H9 (cell line): ENCODE results near the gene PITX3. TPM values are rescaled to one million over a fixed set of nuclear protein-coding genes. Genes with fewer than 3 reads are reported as not detected.
A peak's percentile ranks its signal among the peaks of the same experiment; 100 is the strongest.

Experiments used
- DNase-seq: peaks from one replicate; pipeline ENCODE4 v3.0.0-alpha.2; 2017
- H2AFZ ChIP-seq: one replicate; pipeline ENCODE4 v1.6.1; 2013; ENCODE audit warnings: mild to moderate bottlenecking, low read length, control low read depth, moderate library complexity
- H2AK5ac ChIP-seq: 2 replicates; pipeline ENCODE4 v1.6.1; 2013; ENCODE audit warnings: low read length, control low read depth, mixed read lengths; ENCODE audit not compliant: insufficient read length
- H2BK120ac ChIP-seq: one replicate; pipeline ENCODE4 v1.6.1; 2013; ENCODE audit warnings: low read depth, mild to moderate bottlenecking, low read length, control low read depth, inconsistent platforms; ENCODE audit not compliant: poor library complexity, severe bottlenecking
- H2BK12ac ChIP-seq: 2 replicates; pipeline ENCODE4 v1.6.1; 2013; ENCODE audit warnings: low read length, control low read depth, mixed read lengths, low read depth; ENCODE audit not compliant: insufficient read length
- H2BK15ac ChIP-seq: 2 replicates; pipeline ENCODE4 v1.6.1; 2013; ENCODE audit warnings: low read depth, low read length, control low read depth
- H2BK20ac ChIP-seq: one replicate; pipeline ENCODE4 v1.6.1; 2013; ENCODE audit warnings: low read depth, mild to moderate bottlenecking, low read length, control low read depth, inconsistent platforms; ENCODE audit not compliant: poor library complexity, severe bottlenecking
- H2BK5ac ChIP-seq: 2 replicates; pipeline ENCODE4 v1.6.1; 2013; ENCODE audit warnings: low read length, control low read depth, mixed read lengths; ENCODE audit not compliant: insufficient read length
- H3K14ac ChIP-seq: 2 replicates; pipeline ENCODE4 v1.6.1; 2013; ENCODE audit warnings: low read length, control low read depth; ENCODE audit not compliant: insufficient read depth
- H3K18ac ChIP-seq: 2 replicates; pipeline ENCODE4 v1.6.1; 2013; ENCODE audit warnings: low read depth, mild to moderate bottlenecking, mixed read lengths, low read length, control low read depth; ENCODE audit not compliant: insufficient read length
- H3K23ac ChIP-seq: 2 replicates; pipeline ENCODE4 v1.6.1; 2013; ENCODE audit warnings: low read length, control low read depth, mixed read lengths, low read depth; ENCODE audit not compliant: insufficient read length
- H3K23me2 ChIP-seq: 2 replicates; pipeline ENCODE4 v1.6.1; 2013; ENCODE audit warnings: low read depth, mild to moderate bottlenecking, mixed read lengths, low read length, control low read depth; ENCODE audit not compliant: insufficient read length, poor library complexity, severe bottlenecking
- H3K27ac ChIP-seq: 2 replicates; pipeline ENCODE4 v1.5.1; 2013; ENCODE audit warnings: low read length, control low read depth, mixed read lengths, low read depth; ENCODE audit not compliant: insufficient read length
- H3K27me3 ChIP-seq: 2 replicates; pipeline ENCODE4 v1.6.1; 2013; ENCODE audit warnings: low read length, control low read depth, inconsistent platforms; ENCODE audit not compliant: insufficient read depth
- H3K4ac ChIP-seq: 2 replicates; pipeline ENCODE4 v1.6.1; 2013; ENCODE audit warnings: low read depth, mild to moderate bottlenecking, control low read depth, inconsistent platforms, low read length, moderate library complexity
- H3K4me1 ChIP-seq: 2 replicates; pipeline ENCODE4 v1.6.1; 2013; ENCODE audit warnings: low read length, control low read depth, inconsistent platforms; ENCODE audit not compliant: insufficient read depth
- H3K4me2 ChIP-seq: 2 replicates; pipeline ENCODE4 v1.6.1; 2013; ENCODE audit warnings: low read length, control low read depth, mixed read lengths; ENCODE audit not compliant: insufficient read length, insufficient read depth
- H3K56ac ChIP-seq: 2 replicates; pipeline ENCODE4 v1.6.1; 2013; ENCODE audit warnings: low read depth, mild to moderate bottlenecking, mixed read lengths, low read length, control low read depth; ENCODE audit not compliant: insufficient read length
- H3K79me1 ChIP-seq: 2 replicates; pipeline ENCODE4 v1.6.1; 2013; ENCODE audit warnings: low read depth, mild to moderate bottlenecking, moderate library complexity, low read length, control low read depth, inconsistent platforms; ENCODE audit not compliant: insufficient read depth, poor library complexity, severe bottlenecking
- H3K79me2 ChIP-seq: 2 replicates; pipeline ENCODE4 v1.6.1; 2013; ENCODE audit warnings: low read length, control low read depth, inconsistent platforms; ENCODE audit not compliant: insufficient read depth
- H3K9ac ChIP-seq: 2 replicates; pipeline ENCODE4 v1.6.1; 2013; ENCODE audit warnings: low read length, control low read depth, mixed read lengths; ENCODE audit not compliant: insufficient read length; ENCODE audit errors: extremely low read depth
- H3K9me3 ChIP-seq: one replicate; pipeline ENCODE4 v1.6.1; 2013; ENCODE audit warnings: low read depth, low read length, inconsistent platforms; ENCODE audit not compliant: control insufficient read depth
- H3T11ph ChIP-seq: one replicate; pipeline ENCODE4 v1.6.1; 2013; ENCODE audit warnings: mild to moderate bottlenecking, low read length, control low read depth, inconsistent platforms
- H4K20me1 ChIP-seq: one replicate; pipeline ENCODE4 v1.6.1; 2013; ENCODE audit not compliant: control insufficient read depth, insufficient read length, insufficient read depth
- H4K5ac ChIP-seq: 2 replicates; pipeline ENCODE4 v1.6.1; 2013; ENCODE audit warnings: low read depth, mild to moderate bottlenecking, mixed read lengths, low read length, control low read depth; ENCODE audit not compliant: insufficient read length
- H4K8ac ChIP-seq: replicated peaks from 2 replicates; pipeline ENCODE4 v1.6.1; 2013; ENCODE audit warnings: low read length, control low read depth, mixed read lengths, low read depth; ENCODE audit not compliant: insufficient read length
- H4K91ac ChIP-seq: 2 replicates; pipeline ENCODE4 v1.6.1; 2013; ENCODE audit warnings: low read depth, mild to moderate bottlenecking, moderate library complexity, mixed read lengths, low read length, control low read depth; ENCODE audit not compliant: insufficient read length
- H3K27ac Mint-ChIP-seq, 3 experiments: 2 replicates in 2 of 3; 3 replicates in 1 of 3; pipeline ENCODE4 v1.8.0; 2020 to 2021; ENCODE audit warnings: mixed read lengths in 3 of 3, mild to moderate bottlenecking in 1 of 3, moderate library complexity in 1 of 3
- H3K27me3 Mint-ChIP-seq: 2 replicates; pipeline ENCODE4 v1.8.0; 2021; ENCODE audit warnings: low read depth, mild to moderate bottlenecking, moderate library complexity, mixed read lengths
- H3K36me3 Mint-ChIP-seq, 3 experiments: 2 replicates in 2 of 3; 3 replicates in 1 of 3; pipeline ENCODE4 v1.8.0; 2020 to 2021; ENCODE audit warnings: low read depth in 3 of 3, mixed read lengths in 3 of 3; ENCODE audit not compliant: insufficient read depth in 1 of 3
- H3K4me1 Mint-ChIP-seq, 2 experiments: 2 replicates each; pipeline ENCODE4 v1.8.0; 2020; ENCODE audit warnings: mixed read lengths in 2 of 2
- H3K4me3 Mint-ChIP-seq, 2 experiments: 2 replicates in 1 of 2; 3 replicates in 1 of 2; pipeline ENCODE4 v1.8.0; 2020 to 2021; ENCODE audit warnings: mild to moderate bottlenecking in 2 of 2, mixed read lengths in 2 of 2, moderate library complexity in 1 of 2
- H3K9me3 Mint-ChIP-seq, 2 experiments: 2 replicates in 1 of 2; 3 replicates in 1 of 2; pipeline ENCODE4 v1.8.0; 2020; ENCODE audit warnings: mild to moderate bottlenecking in 2 of 2, mixed read lengths in 2 of 2, moderate library complexity in 1 of 2
- WGBS: extraction: QIAGEN DNeasy Blood & Tissue Kit; methylation state at CpG from one replicate; pipeline ENCODE4 v1.1.7; 2013; ENCODE audit warnings: missing lambda C conversion rate, low lambda C conversion rate, mixed read lengths; ENCODE audit not compliant: insufficient read length; ENCODE audit errors: extremely low coverage; 5-methylcytosine and 5-hydroxymethylcytosine counted together
- total RNA-seq: library from RNA; stranded (reverse); gene quantifications from 2 replicates; pipeline ENCODE4 v1.2.1, GENCODE V29; 2021
- TF ChIP-seq, protein P1 (sequence below): fragments of 200-600 bp; sonication (generic); conservative IDR thresholded peaks from 3 replicates; pipeline ENCODE4 v1.8.0; 2021; ENCODE audit warnings: antibody characterized with exemption, mild to moderate bottlenecking

PITX3 gene
- total RNA-seq, 1 experiment from 2014 or later = not detected

DNA sequence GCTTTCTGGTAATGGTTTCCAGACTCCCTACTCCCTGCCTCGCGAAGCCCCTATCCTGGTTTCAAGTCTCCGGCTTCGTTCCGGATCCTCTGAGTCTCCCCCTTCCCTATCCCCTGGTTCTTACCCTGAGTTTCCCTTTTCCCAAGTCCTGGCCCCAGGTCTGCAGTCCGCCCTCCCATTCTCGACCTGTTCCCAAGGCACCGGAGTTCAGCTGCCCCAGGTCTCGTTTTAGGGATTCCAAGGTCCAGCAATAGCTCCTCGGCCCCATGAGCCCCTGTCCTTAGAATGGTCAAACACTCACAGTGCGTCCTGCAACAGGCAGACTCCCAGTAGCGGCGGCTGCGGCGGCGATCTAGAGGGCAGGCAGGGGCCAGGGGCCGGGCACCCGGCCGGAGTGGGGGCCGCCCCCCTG is 274 bp downstream of the PITX3 start:
- Histone ChIP-seq H2BK15ac (no peak overlapping the region), H3K27me3 (peaks cover 55% of the 10 kb centered on the region), H3K14ac (no peak overlapping the region; the same call in 1 of the 2 replicates), H3K4me1 (no peaks in the 10 kb centered on the region), H3K9ac (no peak overlapping the region), H3K9me3 (no peaks in the 10 kb centered on the region), H4K91ac (no peak overlapping the region), H4K20me1 (no peaks in the 10 kb centered on the region), H3K23me2 (peaks cover 13% of the 10 kb centered on the region), H2BK20ac (no peak overlapping the region), H3K4ac (no peak overlapping the region), H2AK5ac (no peak overlapping the region), H3K79me1 (no peaks in the 10 kb centered on the region), H3K18ac (no peak overlapping the region), H3K79me2 (no peaks in the 10 kb centered on the region), H2BK12ac (no peak overlapping the region), H3T11ph (no peak overlapping the region), H4K8ac (no peak overlapping the region), H4K5ac (no peak overlapping the region), H3K4me2 (peak overlapping the region; percentile 82), H3K23ac (no peak overlapping the region), H3K56ac (no peak overlapping the region), H2AFZ (no peak overlapping the region), H2BK120ac (no peak overlapping the region), H3K27ac (no peak overlapping the region), H2BK5ac (no peak overlapping the region)
- Mint-ChIP-seq H3K4me1 (peaks cover 23% of the 10 kb centered on the region in 2 experiments), H3K27ac (peak overlapping the region in 1 of 3 experiments; percentile 52; a peak in 1 of 7 replicates), H3K4me3 (peak overlapping the region; percentile 59 to 86), H3K27me3 (peaks cover 81% of the 10 kb centered on the region), H3K36me3 (no peaks in the 10 kb centered on the region; a peak in 1 of 7 replicates), H3K9me3 (no peaks in the 10 kb centered on the region)
- DNase-seq = no peak
- TF ChIP-seq, protein P1, sequence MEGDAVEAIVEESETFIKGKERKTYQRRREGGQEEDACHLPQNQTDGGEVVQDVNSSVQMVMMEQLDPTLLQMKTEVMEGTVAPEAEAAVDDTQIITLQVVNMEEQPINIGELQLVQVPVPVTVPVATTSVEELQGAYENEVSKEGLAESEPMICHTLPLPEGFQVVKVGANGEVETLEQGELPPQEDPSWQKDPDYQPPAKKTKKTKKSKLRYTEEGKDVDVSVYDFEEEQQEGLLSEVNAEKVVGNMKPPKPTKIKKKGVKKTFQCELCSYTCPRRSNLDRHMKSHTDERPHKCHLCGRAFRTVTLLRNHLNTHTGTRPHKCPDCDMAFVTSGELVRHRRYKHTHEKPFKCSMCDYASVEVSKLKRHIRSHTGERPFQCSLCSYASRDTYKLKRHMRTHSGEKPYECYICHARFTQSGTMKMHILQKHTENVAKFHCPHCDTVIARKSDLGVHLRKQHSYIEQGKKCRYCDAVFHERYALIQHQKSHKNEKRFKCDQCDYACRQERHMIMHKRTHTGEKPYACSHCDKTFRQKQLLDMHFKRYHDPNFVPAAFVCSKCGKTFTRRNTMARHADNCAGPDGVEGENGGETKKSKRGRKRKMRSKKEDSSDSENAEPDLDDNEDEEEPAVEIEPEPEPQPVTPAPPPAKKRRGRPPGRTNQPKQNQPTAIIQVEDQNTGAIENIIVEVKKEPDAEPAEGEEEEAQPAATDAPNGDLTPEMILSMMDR = no peak
- WGBS = no CpG with 5 or more reads among the region's 20 CpGs
